Activated naive CD8-positive, alpha-beta T cell treated with anti-CD3 and anti-CD28 coated beads for 36 hours (primary cell): ENCODE results near the gene PIK3R2. TPM values are rescaled to one million over a fixed set of nuclear protein-coding genes. Genes with fewer than 3 reads are reported as not detected.
A peak's percentile ranks its signal among the peaks of the same experiment; 100 is the strongest.

ENCODE experiments used
- DNase-seq: peaks from one replicate; pipeline ENCODE4 v3.0.0; 2021
- H3K27ac Mint-ChIP-seq: one replicate; pipeline ENCODE4 v1.8.0; 2022; ENCODE audit warnings: mild to moderate bottlenecking, moderate library complexity, mixed read lengths
- H3K27me3 Mint-ChIP-seq: one replicate; pipeline ENCODE4 v1.8.0; 2022; ENCODE audit warnings: mild to moderate bottlenecking, mixed read lengths
- H3K36me3 Mint-ChIP-seq: one replicate; pipeline ENCODE4 v1.8.0; 2021; ENCODE audit warnings: mild to moderate bottlenecking, mixed read lengths
- H3K4me1 Mint-ChIP-seq: one replicate; pipeline ENCODE4 v1.8.0; 2021; ENCODE audit warnings: mixed read lengths
- H3K4me3 Mint-ChIP-seq: one replicate; pipeline ENCODE4 v1.8.0; 2022; ENCODE audit warnings: mild to moderate bottlenecking, moderate library complexity, mixed read lengths
- H3K9me3 Mint-ChIP-seq: one replicate; pipeline ENCODE4 v1.8.0; 2022; ENCODE audit warnings: mixed read lengths
- total RNA-seq, 2 experiments: library from RNA; stranded (reverse); gene quantifications; one replicate each; pipeline ENCODE4 v1.2.3, GENCODE V29; 2021

The PIK3R2 gene
- total RNA-seq, 2 experiments from 2014 or later: 18.5 to 21.1 TPM

DNA sequence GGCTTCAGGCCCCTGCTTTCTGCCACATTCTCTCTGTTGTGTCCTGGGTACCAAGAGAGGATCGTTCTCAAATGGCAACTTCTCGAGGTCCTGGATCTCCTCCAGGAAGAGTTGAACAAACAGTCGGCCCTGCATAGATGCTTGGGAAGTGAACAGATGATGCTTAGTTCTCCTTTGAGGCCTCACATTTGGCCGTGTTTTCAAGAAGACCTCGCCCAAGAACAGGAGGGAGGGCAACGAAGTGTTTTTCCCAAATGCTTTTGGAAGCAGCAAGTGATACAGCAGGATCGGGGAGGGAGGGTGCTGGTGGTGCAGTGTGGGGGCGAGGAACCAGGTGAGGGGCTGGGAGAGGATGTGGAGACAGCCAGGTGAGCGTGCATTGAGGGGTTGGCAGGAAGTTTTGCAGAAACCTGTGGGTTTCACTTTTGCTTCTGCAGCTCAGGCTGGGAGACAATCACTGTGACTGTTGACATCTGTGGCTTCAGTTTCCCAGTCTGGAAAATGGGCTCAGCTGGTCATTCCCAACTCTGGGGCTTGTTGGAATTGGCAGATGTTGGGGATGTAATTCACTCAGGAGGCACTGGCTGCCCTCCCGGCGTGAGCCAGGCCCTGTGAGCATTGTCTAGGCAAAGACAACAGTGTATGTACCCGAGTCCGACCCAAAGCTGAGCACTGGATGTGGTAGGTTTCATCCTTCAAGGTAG lies 33.8 kb upstream of the PIK3R2 start:
- H3K27me3 Mint-ChIP-seq: no peaks in the 10 kb centered on the region
- no peaks in the 10 kb centered on the region for H3K9me3 Mint-ChIP-seq
- peak overlapping the region; percentile 78 for H3K27ac Mint-ChIP-seq
- DNase-seq: peak; percentile 51
- peak overlapping the region; percentile 79 for H3K4me3 Mint-ChIP-seq
- H3K4me1 Mint-ChIP-seq: peaks cover 29% of the 10 kb centered on the region
- peaks cover 9% of the 10 kb centered on the region for H3K36me3 Mint-ChIP-seq

DNA sequence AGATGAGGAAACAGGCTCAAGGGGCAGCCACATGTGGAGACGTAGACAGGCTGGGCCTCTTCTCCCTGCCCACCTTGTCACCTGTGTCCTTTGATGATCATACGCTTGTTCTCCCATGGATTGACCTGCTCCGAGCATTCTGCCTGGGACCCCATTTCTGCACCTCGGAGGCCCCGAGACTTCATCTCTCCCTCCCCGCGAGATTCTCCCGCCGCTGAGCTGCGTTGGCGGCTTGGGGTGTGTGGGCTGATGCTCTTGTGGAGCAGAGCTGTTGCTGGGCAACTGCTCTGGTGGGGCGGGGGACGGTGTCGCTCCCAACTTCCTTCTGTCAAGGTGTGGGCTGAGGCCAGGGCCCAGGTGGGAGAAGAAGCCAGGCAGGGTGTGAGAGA lies 33.3 kb upstream of the PIK3R2 start:
- peaks cover 29% of the 10 kb centered on the region for H3K4me1 Mint-ChIP-seq
- DNase-seq: peak; percentile 73
- peaks cover 6% of the 10 kb centered on the region for H3K36me3 Mint-ChIP-seq
- no peaks in the 10 kb centered on the region for H3K9me3 Mint-ChIP-seq
- H3K27ac Mint-ChIP-seq: peak overlapping the region; percentile 78
- H3K4me3 Mint-ChIP-seq: peak overlapping the region; percentile 79
- no peaks in the 10 kb centered on the region for H3K27me3 Mint-ChIP-seq

DNA sequence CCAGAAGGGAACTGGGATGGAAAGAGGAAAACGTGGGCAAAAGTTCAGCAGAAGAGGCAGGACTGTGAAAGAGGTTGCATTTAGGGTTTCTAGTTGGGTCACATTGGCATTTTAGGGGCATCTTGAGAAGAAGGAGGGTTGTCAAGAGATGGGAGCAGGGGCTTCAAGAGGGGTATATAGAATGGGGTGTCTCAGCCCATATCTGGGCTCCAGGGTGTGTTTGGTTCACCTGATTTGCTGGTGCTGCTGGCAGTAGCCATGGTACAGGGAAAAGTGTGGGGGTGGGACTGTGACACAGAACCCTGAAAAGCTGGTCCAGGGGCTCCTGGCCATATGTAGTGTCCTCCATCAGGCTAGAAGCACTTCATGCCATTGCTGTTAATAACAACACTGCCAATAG lies 32.8 kb upstream of the PIK3R2 start:
- Mint-ChIP-seq H3K9me3 (no peaks in the 10 kb centered on the region), H3K4me1 (peaks cover 29% of the 10 kb centered on the region), H3K36me3 (peaks cover 5% of the 10 kb centered on the region), H3K4me3 (peak overlapping the region; percentile 79), H3K27me3 (no peaks in the 10 kb centered on the region), H3K27ac (peak overlapping the region; percentile 78)
- DNase-seq: no peak

DNA sequence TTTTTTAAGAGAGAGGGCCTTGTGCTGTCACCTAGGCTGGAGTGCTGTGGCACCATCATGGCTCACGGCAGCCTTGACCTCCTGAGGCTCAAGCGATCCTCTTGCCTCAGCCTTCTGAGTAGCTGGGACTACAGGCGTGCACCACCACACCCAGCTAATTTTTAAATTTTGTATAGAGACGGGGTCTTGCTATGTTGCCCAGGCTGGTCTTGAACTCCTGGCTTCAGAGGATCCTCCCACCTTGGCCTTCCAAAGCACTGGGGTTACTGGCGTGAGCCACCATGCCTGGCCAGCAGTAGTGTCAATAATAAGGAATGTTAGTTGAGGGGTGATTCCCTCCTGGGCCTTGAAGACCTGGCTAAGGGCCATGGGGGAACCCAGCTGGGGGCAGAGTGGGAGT lies 31.8 kb upstream of the PIK3R2 start:
- Mint-ChIP-seq H3K27ac (peak overlapping the region; percentile 16), H3K27me3 (no peaks in the 10 kb centered on the region), H3K9me3 (no peaks in the 10 kb centered on the region), H3K36me3 (peaks cover 8% of the 10 kb centered on the region), H3K4me1 (peaks cover 29% of the 10 kb centered on the region), H3K4me3 (no peak overlapping the region)
- no peak for DNase-seq

DNA sequence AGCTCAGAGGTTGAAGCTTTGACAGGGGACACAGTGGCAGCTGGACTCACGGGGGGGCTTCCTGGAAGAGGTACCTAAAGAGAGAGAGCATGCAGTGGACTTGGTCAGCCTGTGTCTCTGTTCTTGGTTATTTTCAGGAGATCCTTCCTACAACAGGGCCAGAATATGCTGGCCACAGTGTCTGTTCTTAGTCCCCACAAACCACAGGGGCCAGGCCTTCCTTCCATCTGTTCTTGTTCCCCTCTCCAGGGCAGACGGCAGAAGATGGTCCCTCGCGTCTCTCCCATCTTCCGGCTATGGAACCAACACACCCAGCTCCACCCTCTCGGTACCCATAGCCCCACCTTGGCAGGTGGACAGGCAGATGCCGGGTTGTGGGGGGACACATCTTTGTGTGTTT lies 30.5 kb upstream of the PIK3R2 start:
- Mint-ChIP-seq H3K4me1 (peaks cover 23% of the 10 kb centered on the region), H3K27me3 (no peaks in the 10 kb centered on the region), H3K27ac (peak overlapping the region; percentile 45), H3K9me3 (no peaks in the 10 kb centered on the region), H3K36me3 (peaks cover 9% of the 10 kb centered on the region), H3K4me3 (no peak overlapping the region)
- no peak for DNase-seq

DNA sequence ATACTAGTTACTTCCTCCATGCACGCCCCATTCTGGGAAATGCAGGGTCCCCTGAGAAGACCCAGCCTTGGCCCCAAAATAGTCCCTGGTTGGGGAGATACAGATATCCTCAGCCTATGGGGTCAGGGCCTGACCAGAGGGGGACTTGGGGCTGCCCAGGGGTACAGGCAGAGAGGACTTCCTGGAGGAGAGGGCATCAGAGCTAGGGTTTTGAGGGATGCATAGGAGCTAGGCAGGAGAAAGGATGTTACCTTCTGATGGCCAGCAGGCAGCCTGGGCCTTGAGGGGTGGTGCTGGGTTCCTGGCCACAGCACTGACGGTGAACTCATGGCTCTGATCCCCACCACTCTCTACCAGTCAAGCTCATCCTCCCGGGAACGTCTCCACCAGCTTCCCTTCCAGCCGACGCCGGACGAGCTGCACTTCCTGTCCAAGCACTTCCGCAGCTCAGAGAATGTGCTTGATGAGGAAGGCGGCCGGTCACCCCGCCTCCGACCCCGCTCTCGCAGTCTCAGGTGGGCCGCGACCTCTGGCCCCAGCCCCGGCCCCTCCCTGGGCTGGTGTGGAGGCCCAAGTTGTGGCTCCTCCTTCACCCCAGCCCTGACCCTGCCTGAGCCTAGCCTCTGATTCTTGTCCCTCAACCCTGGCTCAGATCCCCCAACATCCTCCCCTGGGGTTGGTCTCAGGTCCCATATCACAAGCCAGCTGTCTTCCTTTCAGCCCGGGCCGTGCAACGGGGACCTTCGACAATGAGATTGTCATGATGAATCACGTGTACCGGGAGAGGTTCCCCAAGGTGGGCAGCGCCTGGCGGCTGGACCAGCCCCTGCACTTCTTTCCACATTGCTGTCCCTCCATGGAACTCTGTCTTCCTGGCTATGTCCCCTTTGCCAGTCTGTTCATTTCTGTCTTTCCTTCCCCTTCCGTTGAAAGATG lies 29.8 kb upstream of the PIK3R2 start:
- H3K27ac Mint-ChIP-seq: peak overlapping the region; percentile 45
- no peaks in the 10 kb centered on the region for H3K27me3 Mint-ChIP-seq
- peaks cover 9% of the 10 kb centered on the region for H3K36me3 Mint-ChIP-seq
- no peak overlapping the region for H3K4me3 Mint-ChIP-seq
- H3K9me3 Mint-ChIP-seq: no peaks in the 10 kb centered on the region
- peaks cover 21% of the 10 kb centered on the region for H3K4me1 Mint-ChIP-seq
- no peak for DNase-seq

DNA sequence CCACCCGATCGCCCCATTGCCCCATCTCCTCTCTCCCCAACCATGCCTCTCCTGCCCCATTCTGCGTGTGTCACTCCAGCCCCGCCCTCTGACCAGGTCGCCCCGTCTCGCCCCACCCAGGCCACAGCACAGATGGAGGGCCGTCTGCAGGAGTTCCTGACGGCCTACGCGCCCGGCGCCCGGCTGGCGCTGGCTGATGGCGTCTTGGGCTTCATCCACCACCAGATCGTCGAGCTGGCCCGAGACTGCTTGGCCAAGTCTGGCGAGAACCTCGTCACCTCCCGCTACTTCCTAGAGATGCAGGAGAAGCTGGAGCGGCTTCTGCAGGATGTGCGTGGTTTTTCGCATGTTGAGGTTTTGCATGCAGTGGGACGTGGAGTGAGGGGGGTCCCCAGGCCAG lies 29.1 kb upstream of the PIK3R2 start:
- Mint-ChIP-seq H3K9me3 (no peaks in the 10 kb centered on the region), H3K36me3 (peaks cover 11% of the 10 kb centered on the region), H3K27ac (no peak overlapping the region), H3K4me1 (peaks cover 15% of the 10 kb centered on the region), H3K4me3 (no peak overlapping the region), H3K27me3 (no peaks in the 10 kb centered on the region)
- DNase-seq: no peak

DNA sequence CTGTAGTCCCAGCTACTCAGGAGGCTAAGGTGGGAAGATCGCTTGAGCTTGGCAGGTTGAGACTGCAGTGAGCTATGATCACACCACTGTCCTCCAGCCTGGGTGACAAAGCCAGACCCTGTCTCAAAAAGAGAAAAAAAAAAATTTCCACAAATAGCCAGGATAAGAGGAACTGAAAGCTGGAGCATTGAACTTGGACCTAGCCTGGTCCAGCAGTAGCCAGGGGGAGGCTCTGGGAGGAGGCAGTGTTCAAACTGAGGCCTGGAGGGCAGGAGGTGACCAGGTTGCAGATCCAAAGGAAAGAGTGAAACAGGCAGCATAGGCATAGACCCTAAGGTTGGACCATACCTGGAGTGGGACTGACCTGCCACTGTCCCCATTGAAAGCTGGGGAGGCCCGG lies 26.9 kb upstream of the PIK3R2 start:
- DNase-seq: no peak
- Mint-ChIP-seq H3K27ac (no peak overlapping the region), H3K36me3 (peaks cover 17% of the 10 kb centered on the region), H3K9me3 (no peaks in the 10 kb centered on the region), H3K4me1 (no peaks in the 10 kb centered on the region), H3K27me3 (no peaks in the 10 kb centered on the region), H3K4me3 (no peak overlapping the region)

DNA sequence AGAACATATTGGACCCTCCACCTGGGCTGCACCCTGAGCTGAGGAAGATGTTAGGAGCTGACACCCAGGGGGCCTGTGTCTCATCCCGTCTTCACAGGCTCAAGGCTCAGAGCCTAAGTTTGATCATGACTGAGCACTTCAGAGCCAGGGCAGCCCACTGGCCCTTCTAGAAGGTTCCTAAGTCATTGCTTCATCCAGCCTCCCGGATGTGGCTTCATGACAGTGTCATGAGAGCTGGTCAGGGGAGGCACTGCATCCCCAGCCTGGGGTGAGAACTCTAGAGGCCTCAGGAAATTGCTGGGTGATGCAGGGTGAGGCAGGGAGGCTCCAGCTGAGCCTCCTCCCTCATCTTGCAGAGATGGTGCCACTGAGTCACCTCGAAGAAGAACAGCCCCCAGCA lies 24.9 kb upstream of the PIK3R2 start:
- no peaks in the 10 kb centered on the region for H3K4me1 Mint-ChIP-seq
- no peaks in the 10 kb centered on the region for H3K9me3 Mint-ChIP-seq
- DNase-seq: no peak
- H3K4me3 Mint-ChIP-seq: no peak overlapping the region
- peaks cover 21% of the 10 kb centered on the region for H3K36me3 Mint-ChIP-seq
- H3K27ac Mint-ChIP-seq: no peak overlapping the region
- H3K27me3 Mint-ChIP-seq: no peaks in the 10 kb centered on the region

DNA sequence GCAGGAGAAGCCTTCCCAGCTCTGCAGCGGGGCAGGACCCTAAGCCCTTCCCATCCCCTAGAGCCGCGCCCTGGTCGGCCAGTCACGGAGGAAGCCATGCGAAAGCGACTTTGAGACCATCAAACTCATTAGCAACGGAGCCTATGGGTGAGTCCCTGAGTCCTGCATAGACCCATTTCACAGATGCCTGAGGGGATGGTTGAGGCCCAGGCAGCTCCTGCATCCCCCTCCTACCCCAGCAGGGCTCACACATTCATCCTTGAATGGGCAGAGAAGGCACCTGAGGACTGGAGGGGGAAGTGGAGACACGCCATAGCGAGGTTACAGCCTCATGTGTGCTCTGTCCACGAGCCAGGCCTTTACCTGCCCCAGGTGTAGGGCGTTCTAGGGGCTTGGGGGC lies 24.2 kb upstream of the PIK3R2 start:
- Mint-ChIP-seq H3K4me3 (no peak overlapping the region), H3K27ac (no peak overlapping the region)
- no peak for DNase-seq

DNA sequence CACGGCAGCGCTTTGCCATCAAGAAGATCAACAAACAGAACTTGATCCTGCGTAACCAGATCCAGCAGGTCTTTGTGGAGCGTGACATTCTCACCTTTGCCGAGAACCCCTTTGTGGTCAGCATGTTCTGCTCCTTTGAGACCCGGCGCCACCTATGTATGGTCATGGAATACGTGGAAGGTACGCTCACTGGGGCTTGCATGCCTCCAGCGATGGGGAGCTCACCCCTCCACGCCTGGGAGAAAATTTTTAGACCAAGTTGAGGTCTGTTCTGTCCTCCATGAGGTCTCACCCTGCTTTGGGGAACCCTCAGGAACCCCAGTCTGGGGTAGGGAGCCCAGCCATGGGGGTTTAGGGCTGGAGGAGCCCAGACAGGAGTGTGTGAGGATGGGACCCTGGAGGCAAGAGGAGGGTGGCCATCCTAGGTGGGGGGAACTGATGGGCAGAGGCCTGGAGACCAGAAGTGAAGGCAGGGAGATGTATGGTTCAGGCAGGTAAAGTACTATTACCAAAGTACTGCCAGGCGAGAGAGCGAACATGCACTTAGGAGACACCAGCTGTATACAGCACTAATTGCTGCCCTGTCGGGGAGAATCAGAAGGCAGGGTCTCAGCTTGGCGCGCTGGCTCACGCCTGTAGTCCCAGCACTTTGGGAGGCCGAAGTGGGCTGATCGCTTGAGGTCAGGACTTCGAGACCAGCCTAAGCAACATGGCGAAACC lies 22.3 kb upstream of the PIK3R2 start:
- Mint-ChIP-seq H3K27ac (peak overlapping the region; percentile 20), H3K4me1 (no peaks in the 10 kb centered on the region), H3K27me3 (no peaks in the 10 kb centered on the region), H3K9me3 (no peaks in the 10 kb centered on the region), H3K36me3 (peaks cover 16% of the 10 kb centered on the region), H3K4me3 (no peak overlapping the region)
- DNase-seq: no peak

More for the DNA sequence above, 24.2 kb upstream of the PIK3R2 start:
- Mint-ChIP-seq H3K9me3 (no peaks in the 10 kb centered on the region), H3K4me1 (no peaks in the 10 kb centered on the region), H3K27me3 (no peaks in the 10 kb centered on the region), H3K36me3 (peaks cover 16% of the 10 kb centered on the region)

DNA sequence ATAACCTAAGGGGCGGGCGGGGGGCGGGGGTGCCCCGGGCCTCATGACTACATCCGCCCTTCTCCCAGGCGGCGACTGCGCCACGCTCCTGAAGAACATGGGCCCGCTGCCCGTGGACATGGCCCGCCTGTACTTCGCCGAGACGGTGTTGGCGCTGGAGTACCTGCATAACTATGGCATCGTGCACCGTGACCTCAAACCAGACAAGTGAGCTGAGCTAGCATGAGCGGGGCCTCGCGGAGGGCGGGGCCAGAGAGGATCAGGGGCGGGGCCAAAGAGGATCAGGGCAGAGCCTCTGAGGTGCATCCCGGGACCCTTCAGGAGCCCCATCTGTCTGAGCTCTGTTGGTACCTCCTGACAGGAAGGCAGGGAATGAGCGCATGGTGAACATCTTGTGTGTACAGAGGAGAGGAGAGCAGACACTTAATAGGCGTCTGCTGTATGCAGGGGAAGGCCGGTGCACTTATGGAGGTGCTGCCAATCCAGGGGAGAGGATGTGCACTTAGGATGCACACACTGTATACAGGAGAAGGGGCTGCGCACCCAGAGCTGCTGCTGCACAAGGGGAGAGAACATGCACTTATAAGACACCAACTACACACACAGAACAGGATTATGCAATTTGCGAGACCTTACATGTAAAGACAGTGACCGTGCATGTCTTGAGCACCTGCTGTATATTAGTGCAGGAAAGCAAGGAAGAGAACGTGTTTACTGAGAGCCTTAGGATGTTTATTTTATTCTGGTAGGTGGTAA lies 20.9 kb upstream of the PIK3R2 start:
- Mint-ChIP-seq H3K27me3 (no peaks in the 10 kb centered on the region), H3K27ac (no peak overlapping the region), H3K9me3 (no peaks in the 10 kb centered on the region), H3K36me3 (peaks cover 12% of the 10 kb centered on the region), H3K4me1 (no peaks in the 10 kb centered on the region), H3K4me3 (no peak overlapping the region)
- peak; percentile 28 for DNase-seq

DNA sequence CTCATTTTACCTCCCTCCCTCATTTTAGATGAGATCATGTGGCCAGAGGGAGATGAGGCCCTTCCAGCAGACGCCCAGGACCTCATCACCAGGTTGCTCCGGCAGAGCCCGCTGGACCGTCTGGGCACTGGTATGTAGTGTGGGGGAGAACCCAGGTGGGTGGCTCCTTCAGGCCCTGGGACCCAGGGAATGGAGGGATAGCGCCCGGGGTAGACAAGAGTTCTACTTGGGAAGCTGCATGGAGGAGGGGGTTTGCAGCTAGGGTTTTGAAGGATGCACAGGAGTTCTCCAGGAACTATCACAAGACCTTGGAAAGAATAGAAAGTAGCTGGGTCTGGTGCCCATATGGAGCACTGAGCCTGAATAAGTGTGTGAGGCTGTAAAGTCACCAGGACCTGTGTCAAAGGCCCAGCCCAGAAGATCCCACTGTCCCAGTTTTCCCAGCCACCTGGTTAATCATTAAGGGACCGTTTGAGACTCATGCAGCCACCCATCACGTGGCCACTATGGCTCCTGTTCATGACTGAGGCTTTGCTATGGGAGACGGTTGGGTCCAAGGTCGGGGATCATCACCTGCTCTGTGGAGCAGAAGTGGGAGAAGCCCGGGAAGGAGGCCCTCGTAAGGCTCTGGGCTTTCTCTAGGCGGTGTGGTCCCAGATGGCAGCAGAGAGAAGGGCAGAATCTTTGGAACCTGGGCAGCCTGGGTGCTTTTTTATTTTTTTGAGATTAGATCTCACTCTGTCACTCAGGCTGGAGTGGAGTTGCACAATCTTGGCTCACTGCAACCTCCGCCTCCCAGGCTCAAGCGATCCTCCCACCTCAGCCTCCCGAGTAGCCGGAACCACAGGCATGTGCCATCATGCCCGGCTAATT lies 17.0 kb upstream of the PIK3R2 start:
- no peaks in the 10 kb centered on the region for H3K9me3 Mint-ChIP-seq
- no peaks in the 10 kb centered on the region for H3K27me3 Mint-ChIP-seq
- H3K4me3 Mint-ChIP-seq: no peak overlapping the region
- no peak overlapping the region for H3K27ac Mint-ChIP-seq
- no peaks in the 10 kb centered on the region for H3K4me1 Mint-ChIP-seq
- no peak for DNase-seq
- peaks cover 12% of the 10 kb centered on the region for H3K36me3 Mint-ChIP-seq

DNA sequence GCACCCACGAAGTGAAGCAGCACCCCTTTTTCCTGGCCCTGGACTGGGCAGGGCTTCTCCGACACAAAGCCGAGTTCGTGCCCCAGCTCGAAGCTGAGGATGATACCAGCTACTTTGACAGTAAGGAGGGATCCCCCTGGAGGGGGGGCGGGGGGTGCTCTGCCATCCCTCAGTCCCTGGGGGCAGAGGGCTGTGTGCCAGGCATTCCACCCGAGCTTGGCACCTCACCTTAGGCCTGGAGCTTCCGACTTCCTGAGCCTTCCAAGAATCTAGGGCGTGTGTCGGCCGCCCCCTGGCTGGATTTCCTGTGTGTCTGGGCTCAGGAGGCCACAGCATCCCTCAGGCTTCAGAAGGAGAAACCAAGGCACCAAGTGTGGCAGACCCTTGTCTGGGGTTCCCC lies 15.7 kb upstream of the PIK3R2 start:
- H3K4me1 Mint-ChIP-seq: no peaks in the 10 kb centered on the region
- DNase-seq: no peak
- H3K9me3 Mint-ChIP-seq: no peaks in the 10 kb centered on the region

More for the DNA sequence above, 15.7 kb upstream of the PIK3R2 start:
- Mint-ChIP-seq H3K27ac (no peak overlapping the region), H3K36me3 (peaks cover 11% of the 10 kb centered on the region), H3K27me3 (no peaks in the 10 kb centered on the region), H3K4me3 (no peak overlapping the region)
